ENCODE results near the gene UROC1. TPM values are rescaled to one million over a fixed set of nuclear protein-coding genes. Genes with fewer than 3 reads are reported as not detected.
A peak's percentile ranks its signal among the peaks of the same experiment; 100 is the strongest.

UROC1 gene
- total and polyA plus RNA-seq, 2 of the 13 experiments (the other 11 are each of a cell fraction or from before 2014, with no cell fraction given) = 0.71 to 1.3 TPM

- TF ChIP-seq ZNF687 (CRISPR knock-in tag; IDR thresholded peaks at IDR 0.05) (no peak), NFKBIZ (CRISPR knock-in tag; IDR thresholded peaks at IDR 0.05) (no peak)
Observed at GRCh38 chr3:126442856-126443242, 74.7 kb downstream of the UROC1 start (continued).

- FAIRE-seq = no peak
- TF ChIP-seq ZNF629 (CRISPR knock-in tag; conservative IDR thresholded peaks at IDR 0.05) = peak; percentile 55
- no peak for TF ChIP-seq ZNF367 (CRISPR knock-in tag; IDR thresholded peaks at IDR 0.05; ENCODE audit: borderline replicate concordance)
- no peak for TF ChIP-seq ZNF609 (CRISPR knock-in tag; IDR thresholded peaks at IDR 0.05; ENCODE audit: borderline replicate concordance)
- no peak for TF ChIP-seq FOSL1 (CRISPR knock-in tag; IDR thresholded peaks at IDR 0.05; ENCODE audit: borderline replicate concordance)
- Histone ChIP-seq H3K4me2 (ENCODE audit: low read depth, low read length) (no peak overlapping the region), H3K36me3 (replicated peaks in 1 of 2; ENCODE audit: control insufficient read depth in 1 of 2, insufficient read depth in 2 of 2, low read length in 2 of 2) (peaks cover 11 to 37% of the 10 kb centered on the region in 2 experiments; a peak in 4 of 5 replicates), H3K9me3 (ENCODE audit: low read length) (no peaks in the 10 kb centered on the region), H3K4me3 (replicated peaks in 1 of 3; ENCODE audit: insufficient read depth in 1 of 3, low read depth in 2 of 3, low read length in 3 of 3) (no peak overlapping the region), H3K79me2 (ENCODE audit: insufficient read depth, low read length) (no peaks in the 10 kb centered on the region), H3K9ac (ENCODE audit: insufficient read depth, low read depth, low read length) (no peak overlapping the region), H2AFZ (ENCODE audit: low read length) (no peak overlapping the region), H3K27ac (ENCODE audit: extremely low read length, insufficient read depth, low read length) (no peak overlapping the region), H4K20me1 (ENCODE audit: insufficient read depth, low read length) (0 out of 2 replicates have a peak, but pooled peaks cover 3% of the 10 kb centered on the region), H3K4me1 (ENCODE audit: insufficient read depth, low read length) (peaks cover 17% of the 10 kb centered on the region), H3K27me3 (ENCODE audit: control insufficient read depth in 1 of 2, insufficient read depth in 2 of 2, low read length in 2 of 2) (no peaks in the 10 kb centered on the region)
- intact Hi-C loops (cut with micrococcal nuclease; ENCODE audit: unreplicated experiment) = no loop called here
- WGBS (ENCODE audit: low lambda C conversion rate) = 98% methylated on average over 13 of the region's 13 CpGs
- POLR2A ChIA-PET = no interaction called here
- ATAC-seq = no peak
- CTCF ChIA-PET (ENCODE audit: low intra/inter-chr PET ratio, low total read pairs) = no interaction called here
- in situ Hi-C loops (cut with HindIII; ENCODE audit: extremely low pct_ligation_motif_present, low pct_unique_long_range_greater_than_20kb) = no loop called here
- no peak for DNase-seq (ENCODE audit: low spot score)
- BruUV-seq (replicated peaks) = no TSS peak
Observed at GRCh38 chr3:126442094-126442855, 75.3 kb downstream of the UROC1 start.
